WTC11 (cell line): ENCODE measurements around the gene DNAJC18. TPM values are rescaled to one million over a fixed set of nuclear protein-coding genes. Genes with fewer than 3 reads are reported as not detected.

Experiments
- ATAC-seq: fragments of 200-7000 bp; cut with Tn5 transposase; 2 replicates; pipeline ENCODE4 v1.10.0; 2021; ENCODE audit warnings: mild to moderate bottlenecking, moderate library complexity
- CTCF ChIA-PET: fragments of 300-600 bp; sonication (Branson Sonifier 250); formaldehyde crosslinking; loops from one replicate; lab custom pipeline; 2021; ENCODE audit warnings: antibody characterized with exemption; lab: Charles Lee
- POLR2A ChIA-PET: fragments of 350-600 bp; sonication (Branson Sonifier 250); formaldehyde crosslinking; loops from one replicate; lab custom pipeline; 2021; ENCODE audit warnings: antibody characterized with exemption; lab: Charles Lee
- DNase-seq: peaks from one replicate; pipeline ENCODE4 v3.0.0; 2021; ENCODE audit warnings: low spot score
- H3K27ac Mint-ChIP-seq: 2 replicates; pipeline ENCODE4 v1.8.0; 2021; ENCODE audit warnings: mixed read lengths
- H3K27me3 Mint-ChIP-seq: 2 replicates; pipeline ENCODE4 v1.8.0; 2021; ENCODE audit warnings: low read depth, mild to moderate bottlenecking, moderate library complexity, mixed read lengths
- H3K36me3 Mint-ChIP-seq: 2 replicates; pipeline ENCODE4 v1.8.0; 2021; ENCODE audit warnings: mixed read lengths
- H3K4me1 Mint-ChIP-seq: 2 replicates; pipeline ENCODE4 v1.8.0; 2022; ENCODE audit warnings: mixed read lengths
- H3K4me3 Mint-ChIP-seq: 2 replicates; pipeline ENCODE4 v1.8.0; 2021; ENCODE audit warnings: mild to moderate bottlenecking, moderate library complexity, mixed read lengths
- H3K9me3 Mint-ChIP-seq: 2 replicates; pipeline ENCODE4 v1.8.0; 2021; ENCODE audit warnings: mixed read lengths
- GABPB1 ChIP-seq: sonication (generic); formaldehyde crosslinking; IDR thresholded peaks from 2 replicates; pipeline ENCODE4 v1.8.1; 2023; ENCODE audit warnings: mild to moderate bottlenecking, missing genetic modification reagents
- NFATC4 ChIP-seq: fragments of 250-450 bp; sonication (Bioruptor Pico); IDR thresholded peaks from 2 replicates; pipeline ENCODE4 v1.9.0; 2021; ENCODE audit warnings: mild to moderate bottlenecking
- SP1 ChIP-seq: sonication (generic); formaldehyde crosslinking; conservative IDR thresholded peaks from 2 replicates; pipeline ENCODE4 v1.8.1; 2022; ENCODE audit warnings: missing genetic modification reagents
- TCF7 ChIP-seq: sonication (generic); formaldehyde crosslinking; IDR thresholded peaks from 2 replicates; pipeline ENCODE4 v1.8.0; 2022; ENCODE audit warnings: mild to moderate bottlenecking, low read depth, missing genetic modification reagents, moderate library complexity
- TEAD1 ChIP-seq: sonication (generic); formaldehyde crosslinking; IDR thresholded peaks from 2 replicates; pipeline ENCODE4 v1.8.0; 2022; ENCODE audit warnings: mild to moderate bottlenecking, missing genetic modification reagents
- ZNF219 ChIP-seq: sonication (generic); formaldehyde crosslinking; IDR thresholded peaks from 2 replicates; pipeline ENCODE4 v1.8.0; 2023; ENCODE audit warnings: missing genetic modification reagents, mild to moderate bottlenecking, borderline replicate concordance
- ZNF671 ChIP-seq: fragments of 250-450 bp; sonication (Bioruptor Pico); IDR thresholded peaks from 2 replicates; pipeline ENCODE4 v1.8.0; 2021; ENCODE audit warnings: mild to moderate bottlenecking
- total RNA-seq: library from RNA; stranded (reverse); gene quantifications from 3 replicates; pipeline ENCODE4 v1.2.3, GENCODE V29; 2021
- TF ChIP-seq, protein P1 (sequence below): sonication (generic); formaldehyde crosslinking; conservative IDR thresholded peaks from 2 replicates; pipeline ENCODE4 v1.8.1; 2023; ENCODE audit warnings: mild to moderate bottlenecking, low read depth, missing genetic modification reagents, moderate library complexity
- TF ChIP-seq, protein P2 (sequence below): sonication (generic); formaldehyde crosslinking; IDR thresholded peaks from 2 replicates; pipeline ENCODE4 v1.8.0; 2022; ENCODE audit warnings: missing genetic modification reagents
- TF ChIP-seq, protein P3 (sequence below): sonication (generic); formaldehyde crosslinking; IDR thresholded peaks from 2 replicates; pipeline ENCODE4 v1.8.1; 2023; ENCODE audit warnings: mild to moderate bottlenecking, missing genetic modification reagents
- TF ChIP-seq, protein P4 (sequence below): sonication (generic); formaldehyde crosslinking; IDR thresholded peaks from 2 replicates; pipeline ENCODE4 v1.8.1; 2022; ENCODE audit warnings: low read depth, missing genetic modification reagents, borderline replicate concordance
- TF ChIP-seq, protein P5 (sequence below): sonication (generic); formaldehyde crosslinking; IDR thresholded peaks from 2 replicates; pipeline ENCODE4 v1.8.0; 2022; ENCODE audit warnings: mild to moderate bottlenecking, missing genetic modification reagents
- TF ChIP-seq, protein P6 (sequence below): fragments of 250-450 bp; sonication (Bioruptor Pico); IDR thresholded peaks from 2 replicates; pipeline ENCODE4 v1.9.0; 2021; ENCODE audit warnings: mild to moderate bottlenecking

The DNAJC18 gene
- total RNA-seq, 1 experiment from 2014 or later, result 23.7 TPM

DNA sequence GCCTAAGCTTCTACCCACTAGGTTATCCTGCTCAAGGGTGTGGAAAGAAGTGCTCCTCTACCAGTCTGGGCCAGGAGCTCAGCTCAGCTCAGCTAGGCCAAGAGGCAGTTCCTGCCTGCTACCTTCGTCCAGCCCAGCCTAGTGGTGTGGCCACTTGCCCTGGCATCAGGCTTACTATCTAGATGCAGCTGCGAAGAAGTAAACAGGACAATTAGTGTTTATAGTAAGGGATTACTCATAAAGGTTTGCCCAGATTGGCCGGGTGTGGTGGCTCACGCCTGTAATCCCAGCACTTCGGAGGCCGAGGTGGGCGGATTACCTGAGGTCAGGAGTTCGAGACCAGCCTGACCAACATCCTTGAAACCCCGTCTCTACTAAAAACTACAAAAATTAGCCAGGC is 22.7 kb downstream of the DNAJC18 start:
- no peak overlapping the region for H3K4me3 Mint-ChIP-seq
- peaks cover 9% of the 10 kb centered on the region for H3K4me1 Mint-ChIP-seq
- ATAC-seq, result no peak
- H3K36me3 Mint-ChIP-seq, result peaks cover 13% of the 10 kb centered on the region
- no peaks in the 10 kb centered on the region for H3K9me3 Mint-ChIP-seq
- ChIA-PET CTCF (interaction anchor here (9.6 kb wide), 1 partner anchor 99 kb away, joined by 208 read pairs; no protein-coding TSS in a partner anchor), POLR2A (no interaction called here)
- TF ChIP-seq, protein P1, sequence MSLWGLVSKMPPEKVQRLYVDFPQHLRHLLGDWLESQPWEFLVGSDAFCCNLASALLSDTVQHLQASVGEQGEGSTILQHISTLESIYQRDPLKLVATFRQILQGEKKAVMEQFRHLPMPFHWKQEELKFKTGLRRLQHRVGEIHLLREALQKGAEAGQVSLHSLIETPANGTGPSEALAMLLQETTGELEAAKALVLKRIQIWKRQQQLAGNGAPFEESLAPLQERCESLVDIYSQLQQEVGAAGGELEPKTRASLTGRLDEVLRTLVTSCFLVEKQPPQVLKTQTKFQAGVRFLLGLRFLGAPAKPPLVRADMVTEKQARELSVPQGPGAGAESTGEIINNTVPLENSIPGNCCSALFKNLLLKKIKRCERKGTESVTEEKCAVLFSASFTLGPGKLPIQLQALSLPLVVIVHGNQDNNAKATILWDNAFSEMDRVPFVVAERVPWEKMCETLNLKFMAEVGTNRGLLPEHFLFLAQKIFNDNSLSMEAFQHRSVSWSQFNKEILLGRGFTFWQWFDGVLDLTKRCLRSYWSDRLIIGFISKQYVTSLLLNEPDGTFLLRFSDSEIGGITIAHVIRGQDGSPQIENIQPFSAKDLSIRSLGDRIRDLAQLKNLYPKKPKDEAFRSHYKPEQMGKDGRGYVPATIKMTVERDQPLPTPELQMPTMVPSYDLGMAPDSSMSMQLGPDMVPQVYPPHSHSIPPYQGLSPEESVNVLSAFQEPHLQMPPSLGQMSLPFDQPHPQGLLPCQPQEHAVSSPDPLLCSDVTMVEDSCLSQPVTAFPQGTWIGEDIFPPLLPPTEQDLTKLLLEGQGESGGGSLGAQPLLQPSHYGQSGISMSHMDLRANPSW (CRISPR knock-in tag), result no peak
- TF ChIP-seq ZNF219 (CRISPR knock-in tag), result no peak
- TF ChIP-seq GABPB1 (CRISPR knock-in tag), result no peak
- TF ChIP-seq, protein P2, sequence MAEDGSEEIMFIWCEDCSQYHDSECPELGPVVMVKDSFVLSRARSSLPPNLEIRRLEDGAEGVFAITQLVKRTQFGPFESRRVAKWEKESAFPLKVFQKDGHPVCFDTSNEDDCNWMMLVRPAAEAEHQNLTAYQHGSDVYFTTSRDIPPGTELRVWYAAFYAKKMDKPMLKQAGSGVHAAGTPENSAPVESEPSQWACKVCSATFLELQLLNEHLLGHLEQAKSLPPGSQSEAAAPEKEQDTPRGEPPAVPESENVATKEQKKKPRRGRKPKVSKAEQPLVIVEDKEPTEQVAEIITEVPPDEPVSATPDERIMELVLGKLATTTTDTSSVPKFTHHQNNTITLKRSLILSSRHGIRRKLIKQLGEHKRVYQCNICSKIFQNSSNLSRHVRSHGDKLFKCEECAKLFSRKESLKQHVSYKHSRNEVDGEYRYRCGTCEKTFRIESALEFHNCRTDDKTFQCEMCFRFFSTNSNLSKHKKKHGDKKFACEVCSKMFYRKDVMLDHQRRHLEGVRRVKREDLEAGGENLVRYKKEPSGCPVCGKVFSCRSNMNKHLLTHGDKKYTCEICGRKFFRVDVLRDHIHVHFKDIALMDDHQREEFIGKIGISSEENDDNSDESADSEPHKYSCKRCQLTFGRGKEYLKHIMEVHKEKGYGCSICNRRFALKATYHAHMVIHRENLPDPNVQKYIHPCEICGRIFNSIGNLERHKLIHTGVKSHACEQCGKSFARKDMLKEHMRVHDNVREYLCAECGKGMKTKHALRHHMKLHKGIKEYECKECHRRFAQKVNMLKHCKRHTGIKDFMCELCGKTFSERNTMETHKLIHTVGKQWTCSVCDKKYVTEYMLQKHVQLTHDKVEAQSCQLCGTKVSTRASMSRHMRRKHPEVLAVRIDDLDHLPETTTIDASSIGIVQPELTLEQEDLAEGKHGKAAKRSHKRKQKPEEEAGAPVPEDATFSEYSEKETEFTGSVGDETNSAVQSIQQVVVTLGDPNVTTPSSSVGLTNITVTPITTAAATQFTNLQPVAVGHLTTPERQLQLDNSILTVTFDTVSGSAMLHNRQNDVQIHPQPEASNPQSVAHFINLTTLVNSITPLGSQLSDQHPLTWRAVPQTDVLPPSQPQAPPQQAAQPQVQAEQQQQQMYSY (CRISPR knock-in tag), result no peak
- TF ChIP-seq, protein P3, sequence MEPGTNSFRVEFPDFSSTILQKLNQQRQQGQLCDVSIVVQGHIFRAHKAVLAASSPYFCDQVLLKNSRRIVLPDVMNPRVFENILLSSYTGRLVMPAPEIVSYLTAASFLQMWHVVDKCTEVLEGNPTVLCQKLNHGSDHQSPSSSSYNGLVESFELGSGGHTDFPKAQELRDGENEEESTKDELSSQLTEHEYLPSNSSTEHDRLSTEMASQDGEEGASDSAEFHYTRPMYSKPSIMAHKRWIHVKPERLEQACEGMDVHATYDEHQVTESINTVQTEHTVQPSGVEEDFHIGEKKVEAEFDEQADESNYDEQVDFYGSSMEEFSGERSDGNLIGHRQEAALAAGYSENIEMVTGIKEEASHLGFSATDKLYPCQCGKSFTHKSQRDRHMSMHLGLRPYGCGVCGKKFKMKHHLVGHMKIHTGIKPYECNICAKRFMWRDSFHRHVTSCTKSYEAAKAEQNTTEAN, result no peak
- no peak for TF ChIP-seq ZNF671 (CRISPR knock-in tag)
- no peak for TF ChIP-seq TEAD1
- TF ChIP-seq, protein P4, sequence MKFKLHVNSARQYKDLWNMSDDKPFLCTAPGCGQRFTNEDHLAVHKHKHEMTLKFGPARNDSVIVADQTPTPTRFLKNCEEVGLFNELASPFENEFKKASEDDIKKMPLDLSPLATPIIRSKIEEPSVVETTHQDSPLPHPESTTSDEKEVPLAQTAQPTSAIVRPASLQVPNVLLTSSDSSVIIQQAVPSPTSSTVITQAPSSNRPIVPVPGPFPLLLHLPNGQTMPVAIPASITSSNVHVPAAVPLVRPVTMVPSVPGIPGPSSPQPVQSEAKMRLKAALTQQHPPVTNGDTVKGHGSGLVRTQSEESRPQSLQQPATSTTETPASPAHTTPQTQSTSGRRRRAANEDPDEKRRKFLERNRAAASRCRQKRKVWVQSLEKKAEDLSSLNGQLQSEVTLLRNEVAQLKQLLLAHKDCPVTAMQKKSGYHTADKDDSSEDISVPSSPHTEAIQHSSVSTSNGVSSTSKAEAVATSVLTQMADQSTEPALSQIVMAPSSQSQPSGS (CRISPR knock-in tag), result no peak
- no peak for TF ChIP-seq SP1 (CRISPR knock-in tag)
- TF ChIP-seq TCF7 (CRISPR knock-in tag), result no peak
- TF ChIP-seq, protein P5, sequence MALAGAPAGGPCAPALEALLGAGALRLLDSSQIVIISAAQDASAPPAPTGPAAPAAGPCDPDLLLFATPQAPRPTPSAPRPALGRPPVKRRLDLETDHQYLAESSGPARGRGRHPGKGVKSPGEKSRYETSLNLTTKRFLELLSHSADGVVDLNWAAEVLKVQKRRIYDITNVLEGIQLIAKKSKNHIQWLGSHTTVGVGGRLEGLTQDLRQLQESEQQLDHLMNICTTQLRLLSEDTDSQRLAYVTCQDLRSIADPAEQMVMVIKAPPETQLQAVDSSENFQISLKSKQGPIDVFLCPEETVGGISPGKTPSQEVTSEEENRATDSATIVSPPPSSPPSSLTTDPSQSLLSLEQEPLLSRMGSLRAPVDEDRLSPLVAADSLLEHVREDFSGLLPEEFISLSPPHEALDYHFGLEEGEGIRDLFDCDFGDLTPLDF, result no peak
- TF ChIP-seq, protein P6, sequence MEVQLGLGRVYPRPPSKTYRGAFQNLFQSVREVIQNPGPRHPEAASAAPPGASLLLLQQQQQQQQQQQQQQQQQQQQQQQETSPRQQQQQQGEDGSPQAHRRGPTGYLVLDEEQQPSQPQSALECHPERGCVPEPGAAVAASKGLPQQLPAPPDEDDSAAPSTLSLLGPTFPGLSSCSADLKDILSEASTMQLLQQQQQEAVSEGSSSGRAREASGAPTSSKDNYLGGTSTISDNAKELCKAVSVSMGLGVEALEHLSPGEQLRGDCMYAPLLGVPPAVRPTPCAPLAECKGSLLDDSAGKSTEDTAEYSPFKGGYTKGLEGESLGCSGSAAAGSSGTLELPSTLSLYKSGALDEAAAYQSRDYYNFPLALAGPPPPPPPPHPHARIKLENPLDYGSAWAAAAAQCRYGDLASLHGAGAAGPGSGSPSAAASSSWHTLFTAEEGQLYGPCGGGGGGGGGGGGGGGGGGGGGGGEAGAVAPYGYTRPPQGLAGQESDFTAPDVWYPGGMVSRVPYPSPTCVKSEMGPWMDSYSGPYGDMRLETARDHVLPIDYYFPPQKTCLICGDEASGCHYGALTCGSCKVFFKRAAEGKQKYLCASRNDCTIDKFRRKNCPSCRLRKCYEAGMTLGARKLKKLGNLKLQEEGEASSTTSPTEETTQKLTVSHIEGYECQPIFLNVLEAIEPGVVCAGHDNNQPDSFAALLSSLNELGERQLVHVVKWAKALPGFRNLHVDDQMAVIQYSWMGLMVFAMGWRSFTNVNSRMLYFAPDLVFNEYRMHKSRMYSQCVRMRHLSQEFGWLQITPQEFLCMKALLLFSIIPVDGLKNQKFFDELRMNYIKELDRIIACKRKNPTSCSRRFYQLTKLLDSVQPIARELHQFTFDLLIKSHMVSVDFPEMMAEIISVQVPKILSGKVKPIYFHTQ (CRISPR knock-in tag), result no peak
- TF ChIP-seq NFATC4, result no peak
- no peak overlapping the region for H3K27ac Mint-ChIP-seq
- DNase-seq, result no peak
- H3K27me3 Mint-ChIP-seq, result no peaks in the 10 kb centered on the region; the same call in 1 of the 2 replicates
